Neural progenitor cell (in vitro differentiated cells): ENCODE results near the gene THBS3. TPM values are rescaled to one million over a fixed set of nuclear protein-coding genes. Genes with fewer than 3 reads are reported as not detected.
"Not testable (repeated sequence)": the region's sequence is repeated elsewhere in the genome, so short reads cannot be mapped to it uniquely, and the experiment has no call there.

Source experiments
- DNase-seq: peaks from one replicate; pipeline ENCODE4 v3.0.0-alpha.2; 2016; ENCODE audit warnings: low spot score
- H2AFZ ChIP-seq: fragments of 200-600 bp; sonication (generic); replicated peaks from 2 replicates; pipeline ENCODE4 v1.6.1; 2016; ENCODE audit warnings: antibody characterized with exemption
- H3F3A ChIP-seq: fragments of 200-600 bp; sonication (generic); 2 replicates; pipeline ENCODE4 v1.6.1; 2016; ENCODE audit warnings: antibody characterized with exemption, low read depth
- H3K27ac ChIP-seq: fragments of 200-600 bp; sonication (generic); 2 replicates; pipeline ENCODE4 v1.5.1; 2016; ENCODE audit warnings: mild to moderate bottlenecking
- H3K27me3 ChIP-seq: fragments of 200-600 bp; sonication (generic); 2 replicates; pipeline ENCODE4 v1.6.1; 2016; ENCODE audit warnings: mild to moderate bottlenecking, moderate library complexity
- H3K36me3 ChIP-seq: fragments of 200-600 bp; sonication (generic); 2 replicates; pipeline ENCODE4 v1.5.1; 2016
- H3K4me1 ChIP-seq: fragments of 200-600 bp; sonication (generic); 2 replicates; pipeline ENCODE4 v1.6.1; 2016; ENCODE audit warnings: mixed run types
- H3K4me2 ChIP-seq: fragments of 200-600 bp; sonication (generic); 2 replicates; pipeline ENCODE4 v1.6.1; 2016
- H3K4me3 ChIP-seq: fragments of 200-600 bp; sonication (generic); 2 replicates; pipeline ENCODE4 v1.5.1; 2016
- H3K79me2 ChIP-seq: fragments of 200-600 bp; sonication (generic); 2 replicates; pipeline ENCODE4 v1.6.1; 2016; ENCODE audit warnings: low read depth
- H3K9ac ChIP-seq: fragments of 200-600 bp; sonication (generic); 2 replicates; pipeline ENCODE4 v1.6.1; 2016
- H3K9me3 ChIP-seq: fragments of 200-600 bp; sonication (generic); 2 replicates; pipeline ENCODE4 v1.5.1; 2016; ENCODE audit warnings: low read depth
- H4K20me1 ChIP-seq: fragments of 200-600 bp; sonication (generic); 2 replicates; pipeline ENCODE4 v1.6.1; 2016; ENCODE audit warnings: low read depth
- H3K27ac Mint-ChIP-seq: 3 replicates; pipeline ENCODE4 v1.8.0; 2021; ENCODE audit warnings: mixed read lengths
- H3K27me3 Mint-ChIP-seq: 2 replicates; pipeline ENCODE4 v1.8.0; 2022; ENCODE audit warnings: low read depth, mild to moderate bottlenecking, inconsistent platforms, moderate library complexity, mixed read lengths; ENCODE audit not compliant: insufficient read depth
- H3K36me3 Mint-ChIP-seq: 3 replicates; pipeline ENCODE4 v1.8.0; 2021; ENCODE audit warnings: mixed read lengths
- H3K4me1 Mint-ChIP-seq: 3 replicates; pipeline ENCODE4 v1.8.0; 2021; ENCODE audit warnings: mixed read lengths
- H3K4me3 Mint-ChIP-seq: 3 replicates; pipeline ENCODE4 v1.8.0; 2021; ENCODE audit warnings: mild to moderate bottlenecking, moderate library complexity, mixed read lengths
- H3K9me3 Mint-ChIP-seq: 3 replicates; pipeline ENCODE4 v1.8.0; 2020; ENCODE audit warnings: mixed read lengths
- EZH2 ChIP-seq: fragments of 200-600 bp; sonication (generic); IDR thresholded peaks from 2 replicates; pipeline ENCODE4 v1.6.1; 2017; ENCODE audit warnings: antibody characterized with exemption, mild to moderate bottlenecking, moderate library complexity
- EZH2phosphoT487 ChIP-seq: fragments of 200-600 bp; sonication (generic); IDR thresholded peaks from 2 replicates; pipeline ENCODE4 v1.6.1; 2017; ENCODE audit warnings: antibody characterized with exemption
- microRNA counts: library from miRNA; unstranded; fragments of <30 nt; microRNA quantifications from one replicate; lab custom pipeline; 2016
- small RNA-seq: library from RNA; depleted of rRNA; stranded (forward); fragments of <200 nt; gene quantifications from one replicate; pipeline ENCODE3, GENCODE V24; 2015
- total RNA-seq: library from RNA; depleted of rRNA; stranded (reverse); fragments of >200 nt; gene quantifications from 2 replicates; pipeline ENCODE4 v1.2.3, GENCODE V29; 2015; ENCODE audit warnings: low replicate concordance
- TF ChIP-seq, protein P1 (sequence below): fragments of 200-600 bp; sonication (generic); IDR thresholded peaks from 2 replicates; pipeline ENCODE4 v1.5.1; 2017; ENCODE audit warnings: antibody characterized with exemption, mild to moderate bottlenecking

Gene THBS3
- total RNA-seq, 1 donor from 2014 or later: 19.3 TPM

DNA sequence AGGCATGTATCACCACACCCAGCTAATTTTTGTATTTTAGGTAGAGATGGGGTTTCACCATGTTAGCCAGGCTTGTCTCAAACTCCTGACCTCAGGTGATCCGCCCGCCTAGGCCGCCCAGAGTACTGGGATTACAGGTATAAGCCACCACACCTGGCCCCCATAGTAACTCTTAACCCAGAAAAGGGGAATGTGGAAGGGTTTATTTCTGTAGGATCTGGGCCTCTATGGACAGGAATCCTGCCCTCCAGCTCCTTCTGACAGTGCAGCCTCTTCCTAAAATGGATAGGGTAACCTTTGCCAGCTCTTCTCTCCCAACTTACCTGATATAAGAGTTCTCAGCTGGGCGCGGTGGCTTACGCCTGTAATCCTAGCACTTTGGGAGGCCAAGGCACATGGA lies 45.1 kb downstream of the THBS3 start:
- not testable (repeated sequence) for H3K36me3 Mint-ChIP-seq

DNA sequence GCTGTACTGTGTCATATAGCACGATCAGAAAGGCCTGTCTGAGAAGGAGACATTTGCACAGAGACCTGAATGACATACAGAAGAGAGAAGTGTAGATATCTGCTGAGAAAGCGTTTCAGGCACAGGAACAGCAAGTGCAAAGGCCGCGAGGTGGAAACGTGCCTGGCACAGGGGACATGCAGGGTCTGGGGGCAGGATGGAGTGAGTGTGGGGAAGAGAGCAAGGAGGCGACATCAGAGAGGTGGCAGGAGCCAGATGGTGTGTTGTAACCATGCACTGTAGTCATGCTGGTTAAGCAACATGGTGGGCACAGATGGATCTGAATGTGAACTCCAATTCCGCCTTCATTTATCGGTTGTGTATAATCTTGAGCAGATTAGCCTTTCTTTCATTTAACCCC lies 47.6 kb downstream of the THBS3 start:
- no peaks in the 10 kb centered on the region for H3K9me3 ChIP-seq
- no peak overlapping the region for H3K27ac Mint-ChIP-seq
- H3K79me2 ChIP-seq: no peaks in the 10 kb centered on the region

More for the DNA sequence above, 45.1 kb downstream of the THBS3 start:
- H3K4me3 ChIP-seq, H3K4me3 Mint-ChIP-seq, H3K4me2 ChIP-seq, H3K36me3 ChIP-seq, H3K27ac Mint-ChIP-seq, H2AFZ ChIP-seq, DNase-seq, H4K20me1 ChIP-seq, H3K9me3 ChIP-seq, H3K27me3 ChIP-seq, H3K9ac ChIP-seq, H3K27ac ChIP-seq, H3K79me2 ChIP-seq: not testable (repeated sequence)
- peaks cover 13% of the 10 kb centered on the region for H3K9me3 Mint-ChIP-seq
- Histone ChIP-seq H3F3A (peaks cover 23% of the 10 kb centered on the region), H3K4me1 (peaks cover 19% of the 10 kb centered on the region)
- peaks cover 21% of the 10 kb centered on the region for H3K4me1 Mint-ChIP-seq
- peaks cover 15% of the 10 kb centered on the region for H3K27me3 Mint-ChIP-seq

DNA sequence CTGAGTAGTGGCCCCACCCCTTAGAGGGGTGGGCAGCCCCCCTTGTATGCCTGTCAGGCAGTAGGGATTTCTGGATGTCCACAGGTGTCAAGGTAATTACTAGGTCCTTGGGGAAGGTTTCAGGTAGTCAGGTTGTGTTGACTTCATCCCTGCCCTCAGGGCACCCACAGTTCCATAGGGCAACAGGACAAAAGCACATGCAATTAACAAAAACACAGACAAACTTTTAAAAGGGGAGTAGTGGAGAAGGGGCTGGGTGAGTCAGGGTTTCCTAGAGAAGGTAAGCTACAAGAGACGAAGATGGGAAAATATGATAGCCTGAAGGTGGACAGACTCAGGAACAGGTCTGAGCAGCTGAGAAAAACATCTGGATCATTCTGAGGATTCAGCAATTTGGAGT lies 48.7 kb downstream of the THBS3 start:
- H3F3A ChIP-seq: no peaks in the 10 kb centered on the region
- TF ChIP-seq, protein P1, sequence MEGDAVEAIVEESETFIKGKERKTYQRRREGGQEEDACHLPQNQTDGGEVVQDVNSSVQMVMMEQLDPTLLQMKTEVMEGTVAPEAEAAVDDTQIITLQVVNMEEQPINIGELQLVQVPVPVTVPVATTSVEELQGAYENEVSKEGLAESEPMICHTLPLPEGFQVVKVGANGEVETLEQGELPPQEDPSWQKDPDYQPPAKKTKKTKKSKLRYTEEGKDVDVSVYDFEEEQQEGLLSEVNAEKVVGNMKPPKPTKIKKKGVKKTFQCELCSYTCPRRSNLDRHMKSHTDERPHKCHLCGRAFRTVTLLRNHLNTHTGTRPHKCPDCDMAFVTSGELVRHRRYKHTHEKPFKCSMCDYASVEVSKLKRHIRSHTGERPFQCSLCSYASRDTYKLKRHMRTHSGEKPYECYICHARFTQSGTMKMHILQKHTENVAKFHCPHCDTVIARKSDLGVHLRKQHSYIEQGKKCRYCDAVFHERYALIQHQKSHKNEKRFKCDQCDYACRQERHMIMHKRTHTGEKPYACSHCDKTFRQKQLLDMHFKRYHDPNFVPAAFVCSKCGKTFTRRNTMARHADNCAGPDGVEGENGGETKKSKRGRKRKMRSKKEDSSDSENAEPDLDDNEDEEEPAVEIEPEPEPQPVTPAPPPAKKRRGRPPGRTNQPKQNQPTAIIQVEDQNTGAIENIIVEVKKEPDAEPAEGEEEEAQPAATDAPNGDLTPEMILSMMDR: no peak
- TF ChIP-seq EZH2 (no peak), EZH2phosphoT487 (no peak)
- no peaks in the 10 kb centered on the region for H3K27me3 ChIP-seq
- no peak overlapping the region for H3K27ac ChIP-seq
- no peak overlapping the region for H2AFZ ChIP-seq
- Mint-ChIP-seq H3K27me3 (peaks cover 11% of the 10 kb centered on the region), H3K4me1 (peaks cover 3% of the 10 kb centered on the region), H3K36me3 (no peaks in the 10 kb centered on the region), H3K27ac (peak overlapping the region; percentile 30), H3K4me3 (no peak overlapping the region), H3K9me3 (peaks cover 9% of the 10 kb centered on the region)
- H3K79me2 ChIP-seq: no peaks in the 10 kb centered on the region
- H3K4me2 ChIP-seq: no peak overlapping the region
- no peaks in the 10 kb centered on the region for H3K4me1 ChIP-seq
- H3K9ac ChIP-seq: no peak overlapping the region
- H3K4me3 ChIP-seq: no peak overlapping the region
- H3K9me3 ChIP-seq: no peaks in the 10 kb centered on the region
- H3K36me3 ChIP-seq: no peaks in the 10 kb centered on the region
- no peak for DNase-seq
- H4K20me1 ChIP-seq: no peaks in the 10 kb centered on the region

More for the DNA sequence above, 47.6 kb downstream of the THBS3 start:
- no peak for TF ChIP-seq EZH2phosphoT487
- TF ChIP-seq EZH2: no peak
- TF ChIP-seq, protein P1: no peak
- H3K4me3 ChIP-seq: no peak overlapping the region
- Mint-ChIP-seq H3K4me3 (no peak overlapping the region), H3K4me1 (peaks cover 3% of the 10 kb centered on the region), H3K27me3 (peaks cover 11% of the 10 kb centered on the region), H3K36me3 (no peaks in the 10 kb centered on the region), H3K9me3 (peaks cover 14% of the 10 kb centered on the region)
- H2AFZ ChIP-seq: no peak overlapping the region
- no peak for DNase-seq
- H3F3A ChIP-seq: peaks cover under 1% of the 10 kb centered on the region
- no peaks in the 10 kb centered on the region for H3K4me1 ChIP-seq
- H3K27me3 ChIP-seq: no peaks in the 10 kb centered on the region
- no peak overlapping the region for H3K9ac ChIP-seq
- H3K4me2 ChIP-seq: no peak overlapping the region
- H4K20me1 ChIP-seq: no peaks in the 10 kb centered on the region
- no peak overlapping the region for H3K27ac ChIP-seq
- no peaks in the 10 kb centered on the region for H3K36me3 ChIP-seq

DNA sequence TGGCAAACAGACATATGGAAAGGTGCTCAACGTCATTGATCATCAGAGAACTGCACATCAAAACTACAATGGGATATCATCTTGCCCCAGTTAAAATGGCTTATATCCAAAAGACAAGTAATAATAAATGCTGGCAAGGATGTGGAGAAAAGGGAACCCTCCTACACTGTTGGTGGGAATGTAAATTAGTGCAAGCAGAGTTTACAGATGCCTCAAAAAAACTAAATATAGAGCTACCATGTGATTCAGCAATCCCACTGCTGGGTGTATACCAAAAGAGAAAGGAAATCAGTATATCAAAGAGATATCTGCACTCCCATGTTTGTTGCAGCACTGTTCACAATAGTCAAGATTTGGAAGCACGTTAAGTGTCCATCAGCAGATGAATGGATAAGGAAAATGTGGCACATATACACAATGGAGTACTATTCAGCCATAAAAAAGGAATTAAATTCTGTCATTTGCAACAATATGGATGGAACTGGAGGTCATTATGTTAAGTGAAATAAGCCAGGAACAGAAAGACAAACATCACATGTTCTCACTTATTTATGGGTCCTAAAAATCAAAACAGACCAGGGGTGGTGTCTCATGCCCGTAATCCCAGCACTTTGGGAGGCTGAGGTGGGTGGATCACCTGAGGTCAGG lies 51.6 kb downstream of the THBS3 start:
- not testable (repeated sequence) for H4K20me1 ChIP-seq, H3K9me3 ChIP-seq, H2AFZ ChIP-seq, H3K27me3 ChIP-seq, H3K9me3 Mint-ChIP-seq, H3K4me1 Mint-ChIP-seq, H3K27me3 Mint-ChIP-seq, DNase-seq, H3K4me3 ChIP-seq, H3K4me1 ChIP-seq, H3K27ac ChIP-seq, H3K36me3 Mint-ChIP-seq, H3F3A ChIP-seq, H3K9ac ChIP-seq, H3K4me2 ChIP-seq, H3K4me3 Mint-ChIP-seq, H3K36me3 ChIP-seq, H3K79me2 ChIP-seq
- H3K27ac Mint-ChIP-seq: peak overlapping the region; percentile 57

MicroRNA genes within 50 kb of the gene (microRNA counts, 767-probe panel; counts per million panel counts)
- 9,727 counts per million, percentile 97 among the panel's probes with 10 or more counts for microRNA hsa-miR-92b-3p (lab: Ali Mortazavi, UCI)

Small RNAs within 50 kb of the gene (small RNA-seq; reads per million reads assigned to genes)
- gene HMGN2P18: not detected

Other genes with a start within 250 kb of the THBS3 start
- 32.1 and 48.1 TPM in 2 replicates for gene PYGO2, start 246.1 kb downstream of the THBS3 start, total RNA-seq
- 69.0 and 86.5 TPM in 2 replicates for gene SHC1, start 237.2 kb downstream of the THBS3 start, total RNA-seq
- 210 and 297 TPM in 2 replicates for gene CKS1B, start 233.2 kb downstream of the THBS3 start, total RNA-seq
- 19.3 and 47.4 TPM in 2 replicates for gene FLAD1, start 224.6 kb downstream of the THBS3 start, total RNA-seq
- gene LENEP, start 214.3 kb downstream of the THBS3 start, total RNA-seq: not detected in 2 replicates
- gene ZBTB7B, start 205.1 kb downstream of the THBS3 start, total RNA-seq: 4.7 and 15.7 TPM in 2 replicates
- 1.8 and 2.0 TPM in 2 replicates for gene DCST2, start 174.1 kb downstream of the THBS3 start, total RNA-seq
- gene DCST1, start 174.1 kb downstream of the THBS3 start, total RNA-seq: not detected in 2 replicates
- gene ADAM15, start 156.6 kb downstream of the THBS3 start, total RNA-seq: 15.7 and 44.9 TPM in 2 replicates
- gene EFNA4, start 144.2 kb downstream of the THBS3 start, total RNA-seq: 10.7 and 18.4 TPM in 2 replicates
- 4.0 and 9.6 TPM in 2 replicates for gene EFNA3, start 129.1 kb downstream of the THBS3 start, total RNA-seq
- gene EFNA1, start 80.0 kb downstream of the THBS3 start, total RNA-seq: 0.34 and 0.65 TPM in 2 replicates
- gene SLC50A1, start 72.0 kb downstream of the THBS3 start, total RNA-seq: 14.4 and 29.0 TPM in 2 replicates
- gene DPM3, start 67.4 kb downstream of the THBS3 start, total RNA-seq: 16.8 and 133 TPM in 2 replicates
- 37.8 and 100 TPM in 2 replicates for gene KRTCAP2, start 34.6 kb downstream of the THBS3 start, total RNA-seq
- 3.9 and 10.2 TPM in 2 replicates for gene TRIM46, start 34.0 kb downstream of the THBS3 start, total RNA-seq
- gene MTX1, start 798 bp upstream of the THBS3 start, total RNA-seq: 25.6 and 46.5 TPM in 2 replicates
- 4.8 and 14.9 TPM in 2 replicates for gene ENTREP3, start 47.6 kb upstream of the THBS3 start, total RNA-seq
- 21.8 and 44.8 TPM in 2 replicates for gene SCAMP3, start 54.5 kb upstream of the THBS3 start, total RNA-seq
- gene CLK2, start 65.6 kb upstream of the THBS3 start, total RNA-seq: 41.7 and 62.2 TPM in 2 replicates
- gene HCN3, start 69.6 kb upstream of the THBS3 start, total RNA-seq: 1.9 and 5.9 TPM in 2 replicates
- gene PKLR, start 93.5 kb upstream of the THBS3 start, total RNA-seq: 0.53 and 0.54 TPM in 2 replicates
- 215 and 266 TPM in 2 replicates for gene FDPS, start 101.0 kb upstream of the THBS3 start, total RNA-seq
- gene RUSC1, start 113.0 kb upstream of the THBS3 start, total RNA-seq: 17.0 and 43.4 TPM in 2 replicates